SK-N-SH (cell line): ENCODE results near the gene SMAD3. TPM values are rescaled to one million over a fixed set of nuclear protein-coding genes. Genes with fewer than 3 reads are reported as not detected.

Experiments used
- CTCF ChIA-PET: fragments of 300-600, 350-600 bp; formaldehyde crosslinking; extraction: SDS; loops from one replicate; lab custom pipeline; 2021; lab: Yijun Ruan, JAX
- POLR2A ChIA-PET: fragments of 350-600 bp; sonication (Branson Sonifier 250); formaldehyde crosslinking; extraction: SDS; loops from one replicate; lab custom pipeline; 2020; ENCODE audit warnings: antibody characterized with exemption, inconsistent platforms; lab: Yijun Ruan, JAX
- DNase-seq: peaks from one replicate; pipeline ENCODE4 v3.0.0; 2012
- H2AFZ ChIP-seq: fragments of 200-600 bp; sonication (generic); 2 replicates; pipeline ENCODE4 v1.8.1; 2016; ENCODE audit warnings: antibody characterized with exemption, mild to moderate bottlenecking, low read depth
- H3F3A ChIP-seq: fragments of 200-600 bp; sonication (generic); replicated peaks from 2 replicates; pipeline ENCODE3; 2016; ENCODE audit warnings: antibody characterized with exemption, mild to moderate bottlenecking; ENCODE audit not compliant: insufficient read depth
- H3K27ac ChIP-seq, 2 experiments: fragments of 200-500 bp in 1 of 2; fragments of 200-600 bp in 1 of 2; sonication (Bioruptor generic) in 1 of 2; sonication (generic), shearing (Covaris generic) in 1 of 2; 2 replicates each; pipeline versions ENCODE4 v1.5.1 to v1.6.1; 2014 to 2016; ENCODE audit warnings: low read depth in 2 of 2, inconsistent platforms in 1 of 2, low read length in 1 of 2, mild to moderate bottlenecking in 1 of 2, mixed read lengths in 1 of 2
- H3K27me3 ChIP-seq: fragments of 200-600 bp; sonication (generic), shearing (Covaris generic); 2 replicates; pipeline ENCODE4 v1.6.1; 2016; ENCODE audit warnings: mixed run types; ENCODE audit not compliant: insufficient read depth
- H3K36me3 ChIP-seq, 2 experiments: fragments of 200-500 bp in 1 of 2; fragments of 200-600 bp in 1 of 2; sonication (Bioruptor generic) in 1 of 2; sonication (generic) in 1 of 2; replicated peaks in 1 of 2; 2 replicates each; pipeline versions ENCODE3 to v1.5.1; 2014 to 2016; ENCODE audit warnings: low read length in 1 of 2, mild to moderate bottlenecking in 1 of 2; ENCODE audit not compliant: insufficient read depth in 2 of 2, control insufficient read depth in 1 of 2
- H3K4me1 ChIP-seq, 2 experiments: fragments of 200-500 bp in 1 of 2; fragments of 200-600 bp in 1 of 2; sonication (Bioruptor generic) in 1 of 2; sonication (generic), shearing (Covaris generic) in 1 of 2; 2 replicates each; pipeline versions ENCODE4 v1.5.1 to v1.6.1; 2014 to 2016; ENCODE audit warnings: low read depth in 1 of 2, low read length in 1 of 2, mixed run types in 1 of 2; ENCODE audit not compliant: insufficient read depth in 2 of 2, control insufficient read depth in 1 of 2
- H3K4me2 ChIP-seq: fragments of 200-600 bp; sonication (generic), shearing (Covaris generic); 2 replicates; pipeline ENCODE4 v1.6.1; 2017; ENCODE audit warnings: mixed run types
- H3K4me3 ChIP-seq, 2 experiments: fragments of 200-500 bp in 1 of 2; fragments of 200-600 bp in 1 of 2; sonication (Bioruptor generic) in 1 of 2; sonication (generic), shearing (Covaris generic) in 1 of 2; 2 replicates each; pipeline versions ENCODE4 v1.5.1 to v1.8.1; 2014 to 2016; ENCODE audit warnings: low read depth in 2 of 2, inconsistent platforms in 1 of 2, low read length in 1 of 2, mild to moderate bottlenecking in 1 of 2, mixed read lengths in 1 of 2, moderate library complexity in 1 of 2
- H3K79me2 ChIP-seq: fragments of 200-600 bp; sonication (generic); 2 replicates; pipeline ENCODE4 v1.8.1; 2017; ENCODE audit warnings: mild to moderate bottlenecking; ENCODE audit not compliant: insufficient read depth
- H3K9ac ChIP-seq: fragments of 200-600 bp; sonication (generic); 2 replicates; pipeline ENCODE4 v1.6.1; 2017; ENCODE audit warnings: mixed run types
- H3K9me2 ChIP-seq: fragments of 200-600 bp; sonication (generic); 2 replicates; pipeline ENCODE4 v1.6.1; 2017; ENCODE audit warnings: mixed run types
- H3K9me3 ChIP-seq: fragments of 200-600 bp; sonication (generic); 2 replicates; pipeline ENCODE4 v1.6.1; 2017; ENCODE audit warnings: mixed run types, mild to moderate bottlenecking, moderate library complexity
- H4K20me1 ChIP-seq: fragments of 200-600 bp; sonication (generic); 2 replicates; pipeline ENCODE4 v1.6.1; 2017; ENCODE audit warnings: mild to moderate bottlenecking, mixed run types; ENCODE audit not compliant: insufficient read depth
- CHD2 ChIP-seq: fragments of 150-350 bp; IDR thresholded peaks from 2 replicates; pipeline ENCODE4 v1.6.1; 2018; ENCODE audit warnings: low read length; ENCODE audit not compliant: partially characterized antibody
- ELF1 ChIP-seq: IDR thresholded peaks from 2 replicates; pipeline ENCODE4 v1.4.0; 2012
- EP300 ChIP-seq, 2 experiments: IDR thresholded peaks; 2 replicates each; pipeline versions ENCODE4 v1.4.0 to v1.6.1; 2012; ENCODE audit warnings: borderline replicate concordance in 1 of 2, low read depth in 1 of 2, low read length in 1 of 2
- EZH2phosphoT487 ChIP-seq: fragments of 200-600 bp; sonication (generic); IDR thresholded peaks from 2 replicates; pipeline ENCODE4 v1.6.1; 2017; ENCODE audit warnings: low read depth, mixed run types, mild to moderate bottlenecking, antibody characterized with exemption, moderate library complexity, borderline replicate concordance
- FOSL2 ChIP-seq: IDR thresholded peaks from 2 replicates; pipeline ENCODE4 v1.4.0; 2012; ENCODE audit warnings: low read depth, mild to moderate bottlenecking, moderate library complexity, borderline replicate concordance
- FOXM1 ChIP-seq: IDR thresholded peaks from 2 replicates; pipeline ENCODE4 v1.4.0; 2012; ENCODE audit warnings: low read depth, mild to moderate bottlenecking
- GATA2 ChIP-seq: sonication (generic); formaldehyde crosslinking; IDR thresholded peaks from 2 replicates; pipeline ENCODE4 v1.5.0; 2020; ENCODE audit warnings: mild to moderate bottlenecking, missing genetic modification reagents
- MEF2A ChIP-seq: IDR thresholded peaks from 2 replicates; pipeline ENCODE4 v1.4.0; 2012; ENCODE audit warnings: low read depth, borderline replicate concordance
- MXI1 ChIP-seq: IDR thresholded peaks from 2 replicates; pipeline ENCODE4 v1.6.1; 2012; ENCODE audit warnings: mild to moderate bottlenecking, low read depth, low read length, improper control_type of control experiment
- NFIC ChIP-seq: IDR thresholded peaks from 2 replicates; pipeline ENCODE4 v1.4.0; 2012; ENCODE audit warnings: borderline replicate concordance
- RCOR1 ChIP-seq: fragments of 150-350 bp; IDR thresholded peaks from 2 replicates; pipeline ENCODE4 v1.6.1; 2017; ENCODE audit warnings: antibody characterized with exemption, low read length
- TAF1 ChIP-seq: IDR thresholded peaks from 2 replicates; pipeline ENCODE4 v1.6.1; 2012; ENCODE audit warnings: low read depth, mild to moderate bottlenecking, low read length, moderate library complexity, borderline replicate concordance
- TCF12 ChIP-seq: IDR thresholded peaks from 2 replicates; pipeline ENCODE4 v1.4.0; 2012
- YY1 ChIP-seq: IDR thresholded peaks from 2 replicates; pipeline ENCODE4 v1.4.0; 2012; ENCODE audit warnings: low read depth, mild to moderate bottlenecking
- WGBS: methylation state at CpG from one replicate; pipeline ENCODE4 v1.1.6; 2017; ENCODE audit warnings: low lambda C conversion rate; 5-methylcytosine and 5-hydroxymethylcytosine counted together
- polyA plus RNA-seq, 3 experiments: library from polyadenylated mRNA; depleted of rRNA; stranded (reverse); fragments of >200 nt; gene quantifications; 2 replicates each; pipeline ENCODE4 v1.2.3, GENCODE V29; 2012
- TF ChIP-seq, protein P1 (sequence below): IDR thresholded peaks from 2 replicates; pipeline ENCODE4 v1.4.0; 2012; ENCODE audit warnings: low read depth, borderline replicate concordance
- TF ChIP-seq, protein P2 (sequence below): IDR thresholded peaks from 2 replicates; pipeline ENCODE4 v1.4.0; 2012; ENCODE audit warnings: low read depth, borderline replicate concordance
- TF ChIP-seq, protein P3 (sequence below): fragments of 150-350 bp; IDR thresholded peaks from 2 replicates; pipeline ENCODE4 v1.6.1; 2016; ENCODE audit warnings: mild to moderate bottlenecking, low read depth, low read length
- TF ChIP-seq, protein P4 (sequence below): fragments of 150-350 bp; IDR thresholded peaks from 2 replicates; pipeline ENCODE4 v1.6.1; 2017; ENCODE audit warnings: antibody characterized with exemption, low read length, low read depth, borderline replicate concordance

The SMAD3 gene
- polyA plus RNA-seq, 1 of the 3 experiments (the other 2 are of a cell fraction) = 19.5 TPM

DNA sequence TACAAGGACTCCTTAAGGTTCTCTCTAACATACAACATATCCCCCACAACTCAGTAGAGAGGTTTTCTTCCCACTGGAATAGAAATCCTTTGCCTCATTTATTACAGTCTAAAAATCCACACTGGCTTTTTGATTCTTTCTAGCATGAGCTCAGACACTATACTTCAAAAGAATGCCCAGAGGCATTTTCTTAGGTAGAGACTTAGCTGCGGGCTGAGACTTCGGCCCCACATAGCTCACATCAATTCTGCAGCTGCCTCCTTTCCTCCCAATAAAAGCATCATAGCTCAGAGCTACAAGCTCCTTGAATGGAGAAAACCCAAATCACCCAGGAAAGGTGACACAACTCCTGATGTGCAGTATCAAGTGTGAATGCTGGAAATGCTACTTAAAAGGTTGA lies 136.7 kb downstream of the SMAD3 start:
- ChIA-PET POLR2A (interaction anchor here (0.6 kb wide), 1 partner anchor 37 kb away, joined by 5 read pairs; no protein-coding TSS in a partner anchor), CTCF (interaction anchor here (1.1 kb wide), 1 partner anchor 79 kb away, joined by 3 read pairs; no protein-coding TSS in a partner anchor)
- WGBS = 93% methylated on average over 2 of the region's 2 CpGs
- peaks cover 0 to 13% of the 10 kb centered on the region in 2 experiments; a peak in 2 of 4 replicates for H3K4me1 ChIP-seq
- TF ChIP-seq, protein P1, sequence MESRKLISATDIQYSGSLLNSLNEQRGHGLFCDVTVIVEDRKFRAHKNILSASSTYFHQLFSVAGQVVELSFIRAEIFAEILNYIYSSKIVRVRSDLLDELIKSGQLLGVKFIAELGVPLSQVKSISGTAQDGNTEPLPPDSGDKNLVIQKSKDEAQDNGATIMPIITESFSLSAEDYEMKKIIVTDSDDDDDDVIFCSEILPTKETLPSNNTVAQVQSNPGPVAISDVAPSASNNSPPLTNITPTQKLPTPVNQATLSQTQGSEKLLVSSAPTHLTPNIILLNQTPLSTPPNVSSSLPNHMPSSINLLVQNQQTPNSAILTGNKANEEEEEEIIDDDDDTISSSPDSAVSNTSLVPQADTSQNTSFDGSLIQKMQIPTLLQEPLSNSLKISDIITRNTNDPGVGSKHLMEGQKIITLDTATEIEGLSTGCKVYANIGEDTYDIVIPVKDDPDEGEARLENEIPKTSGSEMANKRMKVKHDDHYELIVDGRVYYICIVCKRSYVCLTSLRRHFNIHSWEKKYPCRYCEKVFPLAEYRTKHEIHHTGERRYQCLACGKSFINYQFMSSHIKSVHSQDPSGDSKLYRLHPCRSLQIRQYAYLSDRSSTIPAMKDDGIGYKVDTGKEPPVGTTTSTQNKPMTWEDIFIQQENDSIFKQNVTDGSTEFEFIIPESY = no peak
- TF ChIP-seq MXI1 (no peak), GATA2 (CRISPR knock-in tag) (no peak), RCOR1 (no peak), YY1 (no peak)
- TF ChIP-seq, protein P2, sequence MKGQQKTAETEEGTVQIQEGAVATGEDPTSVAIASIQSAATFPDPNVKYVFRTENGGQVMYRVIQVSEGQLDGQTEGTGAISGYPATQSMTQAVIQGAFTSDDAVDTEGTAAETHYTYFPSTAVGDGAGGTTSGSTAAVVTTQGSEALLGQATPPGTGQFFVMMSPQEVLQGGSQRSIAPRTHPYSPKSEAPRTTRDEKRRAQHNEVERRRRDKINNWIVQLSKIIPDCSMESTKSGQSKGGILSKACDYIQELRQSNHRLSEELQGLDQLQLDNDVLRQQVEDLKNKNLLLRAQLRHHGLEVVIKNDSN = no peak
- TF ChIP-seq, protein P3, sequence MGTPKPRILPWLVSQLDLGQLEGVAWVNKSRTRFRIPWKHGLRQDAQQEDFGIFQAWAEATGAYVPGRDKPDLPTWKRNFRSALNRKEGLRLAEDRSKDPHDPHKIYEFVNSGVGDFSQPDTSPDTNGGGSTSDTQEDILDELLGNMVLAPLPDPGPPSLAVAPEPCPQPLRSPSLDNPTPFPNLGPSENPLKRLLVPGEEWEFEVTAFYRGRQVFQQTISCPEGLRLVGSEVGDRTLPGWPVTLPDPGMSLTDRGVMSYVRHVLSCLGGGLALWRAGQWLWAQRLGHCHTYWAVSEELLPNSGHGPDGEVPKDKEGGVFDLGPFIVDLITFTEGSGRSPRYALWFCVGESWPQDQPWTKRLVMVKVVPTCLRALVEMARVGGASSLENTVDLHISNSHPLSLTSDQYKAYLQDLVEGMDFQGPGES = no peak
- TF ChIP-seq, protein P4, sequence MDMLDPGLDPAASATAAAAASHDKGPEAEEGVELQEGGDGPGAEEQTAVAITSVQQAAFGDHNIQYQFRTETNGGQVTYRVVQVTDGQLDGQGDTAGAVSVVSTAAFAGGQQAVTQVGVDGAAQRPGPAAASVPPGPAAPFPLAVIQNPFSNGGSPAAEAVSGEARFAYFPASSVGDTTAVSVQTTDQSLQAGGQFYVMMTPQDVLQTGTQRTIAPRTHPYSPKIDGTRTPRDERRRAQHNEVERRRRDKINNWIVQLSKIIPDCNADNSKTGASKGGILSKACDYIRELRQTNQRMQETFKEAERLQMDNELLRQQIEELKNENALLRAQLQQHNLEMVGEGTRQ = no peak
- no peak overlapping the region for H3K4me2 ChIP-seq
- no peaks in the 10 kb centered on the region for H3F3A ChIP-seq
- no peak overlapping the region for H3K4me3 ChIP-seq
- H3K9me2 ChIP-seq = no peaks in the 10 kb centered on the region
- H3K36me3 ChIP-seq = peaks cover 34 to 66% of the 10 kb centered on the region in 2 experiments
- H4K20me1 ChIP-seq = no peaks in the 10 kb centered on the region
- H3K79me2 ChIP-seq = no peaks in the 10 kb centered on the region
- no peaks in the 10 kb centered on the region for H3K9me3 ChIP-seq
- H3K27me3 ChIP-seq = no peaks in the 10 kb centered on the region
- H3K9ac ChIP-seq = no peak overlapping the region
- no peak overlapping the region for H2AFZ ChIP-seq
- DNase-seq = no peak
- no peak overlapping the region; a peak in 1 of 4 replicates for H3K27ac ChIP-seq

DNA sequence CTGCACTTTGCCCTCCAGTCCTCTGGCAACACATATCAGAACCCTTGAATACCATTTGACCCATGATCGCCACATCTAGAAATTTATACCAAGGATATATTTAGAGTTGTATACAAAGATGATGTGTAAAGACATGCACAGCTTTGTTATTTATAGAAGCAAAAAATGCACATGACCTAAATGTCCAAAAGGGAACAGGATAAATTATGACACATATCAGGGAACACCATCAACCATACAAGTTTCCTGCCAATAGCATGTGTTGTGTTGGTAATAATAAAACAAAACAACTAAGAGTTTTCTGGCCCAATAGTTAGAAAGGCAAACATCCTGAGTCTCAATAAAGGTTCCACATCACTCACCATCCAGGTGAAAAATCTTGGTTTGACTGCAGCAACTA lies 137.6 kb downstream of the SMAD3 start:
- Histone ChIP-seq H3K9me3 (no peaks in the 10 kb centered on the region), H2AFZ (no peak overlapping the region), H3K36me3 (peaks cover 42 to 75% of the 10 kb centered on the region in 2 experiments), H3K27me3 (no peaks in the 10 kb centered on the region), H4K20me1 (no peaks in the 10 kb centered on the region), H3K79me2 (no peaks in the 10 kb centered on the region), H3K4me1 (peaks cover 0 to 13% of the 10 kb centered on the region in 2 experiments; a peak in 2 of 4 replicates), H3K27ac (no peak overlapping the region), H3K9ac (no peak overlapping the region), H3F3A (no peaks in the 10 kb centered on the region), H3K9me2 (no peaks in the 10 kb centered on the region), H3K4me2 (no peak overlapping the region), H3K4me3 (no peak overlapping the region)
- 90% methylated on average over 1 of the region's 1 CpG for WGBS
- POLR2A ChIA-PET = no interaction called here
- TF ChIP-seq, protein P1 = no peak
- TF ChIP-seq FOXM1 (no peak), FOSL2 (no peak), ELF1 (no peak), NFIC (no peak), TAF1 (no peak), TCF12 (no peak), MXI1 (no peak), EP300 (IDR thresholded peaks at IDR 0.05; ENCODE audit: borderline replicate concordance in 1 of 2, low read depth in 1 of 2, low read length in 1 of 2) (no peak), CHD2 (no peak), EZH2phosphoT487 (no peak), MEF2A (no peak)
- TF ChIP-seq, protein P2 = no peak
- TF ChIP-seq, protein P4 = no peak
- CTCF ChIA-PET = interaction anchor here (1.5 kb wide), 1 partner anchor 100 kb away, joined by 4 read pairs; no protein-coding TSS in a partner anchor
- no peak for DNase-seq
